ENCODE measurements around the gene SBNO2.
"Not testable (repeated sequence)": the region's sequence is repeated elsewhere in the genome, so short reads cannot be mapped to it uniquely, and the experiment has no call there.

The SBNO2 gene

GRCh38 chr19:1206150-1206863 is 32.2 kb upstream of the SBNO2 start:
- DNase-seq (ENCODE audit: low read depth), result no peak

- DNase-seq (ENCODE audit: low read depth), result peak; percentile 99
These were observed 31.3 kb upstream of the SBNO2 start, which contains the start of gene STK11 for GRCh38 chr19:1205114-1206099. TSS of gene STK11 (plus strand) at chr19:1205778. CDS start at chr19:1206914, 1,136 bp downstream.

GRCh38 chr19:1200614-1201013 is 26.5 kb upstream of the SBNO2 start:
- DNase-seq (ENCODE audit: low read depth), result not testable (repeated sequence)

GRCh38 chr19:1199531-1199930 is 25.5 kb upstream of the SBNO2 start:
- DNase-seq (ENCODE audit: low read depth), result no peak

GRCh38 chr19:1189419-1189818 is 15.4 kb upstream of the SBNO2 start:
- peak; percentile 52 for DNase-seq (ENCODE audit: low read depth)

GRCh38 chr19:1183543-1184172 is 9.6 kb upstream of the SBNO2 start:
- DNase-seq (ENCODE audit: low read depth), result no peak

GRCh38 chr19:1182727-1183126 is 8.7 kb upstream of the SBNO2 start:
- no peak for DNase-seq (ENCODE audit: low read depth)

- DNase-seq (ENCODE audit: low read depth), result no peak
These were observed 8.0 kb upstream of the SBNO2 start for GRCh38 chr19:1182068-1182467.

- no peak for DNase-seq (ENCODE audit: low read depth)
These were observed 7.5 kb upstream of the SBNO2 start for GRCh38 chr19:1181606-1182005.

GRCh38 chr19:1177322-1178114 is 3.5 kb upstream of the SBNO2 start:
- no peak for DNase-seq (ENCODE audit: low read depth)

- DNase-seq (ENCODE audit: low read depth), result no peak
These were observed 766 bp downstream of the SBNO2 start for GRCh38 chr19:1173159-1173844.

- DNase-seq (ENCODE audit: low read depth), result no peak
These were observed 1.5 kb downstream of the SBNO2 start for GRCh38 chr19:1172353-1173158.

- DNase-seq (ENCODE audit: low read depth), result no peak
These were observed 2.2 kb downstream of the SBNO2 start for GRCh38 chr19:1171755-1172352.

- DNase-seq (ENCODE audit: low read depth), result no peak
These were observed 2.9 kb downstream of the SBNO2 start for GRCh38 chr19:1170938-1171754.

GRCh38 chr19:1169921-1170885 is 3.9 kb downstream of the SBNO2 start:
- no peak for DNase-seq (ENCODE audit: low read depth)

GRCh38 chr19:1169411-1169791 is 4.7 kb downstream of the SBNO2 start:
- DNase-seq (ENCODE audit: low read depth), result no peak

- DNase-seq (ENCODE audit: low read depth), result no peak
These were observed 5.3 kb downstream of the SBNO2 start for GRCh38 chr19:1168572-1169410.

Measured in stimulated activated CD4-positive, alpha-beta T cell treated with anti-CD3 and anti-CD28 coated beads, Interleukin-2, amount 100 ng/mL, for 4 hours (primary cell).